K562 (cell line): ENCODE results near the gene NUF2. TPM values are rescaled to one million over a fixed set of nuclear protein-coding genes. Genes with fewer than 3 reads are reported as not detected.

Experiments
- ATAC-seq: fragments of 200-7000 bp; cut with Tn5 transposase; 3 replicates; pipeline ENCODE4 v1.9.1; 2020; ENCODE audit warnings: moderate library complexity
- BruUV-seq: library from RNA; stranded (reverse); fragments of 400-500 nt; replicated peaks from 2 replicates; lab custom pipeline; 2021; lab: Mats Ljungman, UMichigan
- CTCF ChIA-PET: fragments of 300-600 bp; formaldehyde crosslinking; extraction: SDS; loops from one replicate; lab custom pipeline; 2021; ENCODE audit warnings: low intra/inter-chr PET ratio; lab: Yijun Ruan, JAX
- POLR2A ChIA-PET: fragments of 300-600, 350-650 bp; sonication (Branson Sonifier 250); formaldehyde crosslinking; extraction: SDS; loops from one replicate; lab custom pipeline; 2021; ENCODE audit warnings: antibody characterized with exemption, inconsistent platforms; lab: Yijun Ruan, JAX
- DNase-seq, 4 experiments: peaks; one replicate each; pipeline versions ENCODE4 v3.0.0 to v3.0.0-alpha.2; 2011 to 2018; ENCODE audit warnings: low spot score in 3 of 4, mixed read lengths in 3 of 4; ENCODE audit errors: extremely low read depth in 1 of 4
- FAIRE-seq: peaks from 2 replicates; lab custom pipeline; 2011; peaks lifted over from hg19 to GRCh38; lab: Jason Lieb, UNC
- H2AFZ ChIP-seq: 2 replicates; pipeline ENCODE4 v1.6.0; 2011; ENCODE audit warnings: low read depth, low read length, control low read depth, inconsistent platforms
- H3K27ac ChIP-seq: fragments of 200-600 bp; 3 replicates; pipeline ENCODE4 v1.8.0; 2011; ENCODE audit warnings: low read depth, mild to moderate bottlenecking, control low read depth, inconsistent platforms, low read length, moderate library complexity, mixed read lengths; ENCODE audit errors: extremely low read depth
- H3K27me3 ChIP-seq, 2 experiments: fragments of 300-600 bp in 1 of 2; 2 replicates in 1 of 2; 3 replicates in 1 of 2; pipeline versions ENCODE4 v1.6.0 to v1.8.0; 2011; ENCODE audit warnings: inconsistent platforms in 2 of 2, low read length in 2 of 2, mild to moderate bottlenecking in 1 of 2, mixed read lengths in 1 of 2, moderate library complexity in 1 of 2; ENCODE audit not compliant: control insufficient read depth in 2 of 2, insufficient read depth in 2 of 2
- H3K36me3 ChIP-seq: fragments of 300-600 bp; 3 replicates; pipeline ENCODE4 v1.8.0; 2011; ENCODE audit warnings: mild to moderate bottlenecking, low read length, inconsistent platforms; ENCODE audit not compliant: control insufficient read depth, insufficient read depth
- H3K4me1 ChIP-seq, 2 experiments: fragments of 200-600 bp in 1 of 2; replicated peaks in 1 of 2; 2 replicates in 1 of 2; 3 replicates in 1 of 2; pipeline versions ENCODE4 v1.5.1 to v1.8.0; 2011; ENCODE audit warnings: inconsistent platforms in 2 of 2, low read length in 2 of 2, mild to moderate bottlenecking in 1 of 2, mixed read lengths in 1 of 2, moderate library complexity in 1 of 2; ENCODE audit not compliant: control insufficient read depth in 2 of 2, insufficient read depth in 2 of 2
- H3K4me2 ChIP-seq: 2 replicates; pipeline ENCODE4 v1.6.1; 2011; ENCODE audit warnings: low read length, control low read depth, inconsistent platforms, mixed read lengths; ENCODE audit not compliant: insufficient read depth
- H3K4me3 ChIP-seq: fragments of 200-600 bp; sonication (generic), shearing (Covaris generic); 2 replicates; pipeline ENCODE4 v1.5.1; 2016; ENCODE audit warnings: control low read depth, inconsistent platforms
- H3K79me2 ChIP-seq: fragments of 200-600 bp; 3 replicates; pipeline ENCODE4 v1.8.0; 2011; ENCODE audit warnings: low read length, inconsistent platforms; ENCODE audit not compliant: control insufficient read depth, insufficient read depth
- H3K9ac ChIP-seq, 2 experiments: 2 replicates each; pipeline versions ENCODE4 v1.6.0 to v1.6.1; 2011; ENCODE audit warnings: low read depth in 2 of 2, low read length in 2 of 2, control low read depth in 1 of 2, inconsistent platforms in 1 of 2, mild to moderate bottlenecking in 1 of 2, mixed read lengths in 1 of 2; ENCODE audit not compliant: insufficient read depth in 1 of 2
- H3K9me1 ChIP-seq: one replicate; pipeline ENCODE4 v1.6.0; 2011; ENCODE audit warnings: inconsistent platforms, mild to moderate bottlenecking, low read length, moderate library complexity; ENCODE audit not compliant: control insufficient read depth, insufficient read depth
- H3K9me3 ChIP-seq: replicated peaks from 2 replicates; pipeline ENCODE4 v1.5.1; 2011; ENCODE audit warnings: low read depth, low read length, inconsistent platforms; ENCODE audit not compliant: control insufficient read depth, insufficient read depth
- H4K20me1 ChIP-seq: replicated peaks from 2 replicates; pipeline ENCODE4 v1.6.1; 2011; ENCODE audit warnings: low read length, inconsistent platforms, mixed read lengths; ENCODE audit not compliant: control insufficient read depth, insufficient read depth
- BRD9 ChIP-seq: fragments of 450-650 bp; IDR thresholded peaks from 2 replicates; pipeline ENCODE4 v1.6.1; 2018; ENCODE audit warnings: low read depth; ENCODE audit not compliant: partially characterized antibody
- CHCHD3 ChIP-seq: fragments of 250-450 bp; sonication (Bioruptor Pico); IDR thresholded peaks from 2 replicates; pipeline ENCODE4 v2.1.2; 2022; ENCODE audit warnings: mild to moderate bottlenecking
- CXXC5 ChIP-seq: fragments of 250-450 bp; sonication (Bioruptor Pico); IDR thresholded peaks from 2 replicates; pipeline ENCODE4 v1.8.0; 2022; ENCODE audit warnings: inconsistent platforms, mild to moderate bottlenecking, moderate library complexity
- DIDO1 ChIP-seq: fragments of 450-650 bp; IDR thresholded peaks from 2 replicates; pipeline ENCODE4 v1.6.1; 2016; ENCODE audit warnings: low read depth, missing biosample characterization, missing genetic modification characterization
- EP400 ChIP-seq: fragments of 450-650 bp; IDR thresholded peaks from 2 replicates; pipeline ENCODE4 v1.6.1; 2017; ENCODE audit warnings: antibody characterized with exemption, mild to moderate bottlenecking, moderate library complexity
- FOXM1 ChIP-seq, 2 experiments: fragments of 450-650 bp in 1 of 2; sonication (generic) in 1 of 2; formaldehyde crosslinking in 1 of 2; IDR thresholded peaks; 2 replicates each; pipeline versions ENCODE4 v1.6.1 to v1.9.0; 2017 to 2022; ENCODE audit warnings: low read depth in 2 of 2, mild to moderate bottlenecking in 2 of 2, missing genetic modification reagents in 1 of 2, moderate library complexity in 1 of 2
- GTF2A2 ChIP-seq: IDR thresholded peaks from 2 replicates; pipeline ENCODE4 v1.6.1; 2016; ENCODE audit warnings: mild to moderate bottlenecking, missing genetic modification characterization, missing compliant biosample characterization
- MAFF ChIP-seq: IDR thresholded peaks from 2 replicates; pipeline ENCODE4 v1.6.1; 2012; ENCODE audit warnings: low read length, improper control_type of control experiment
- MAZ ChIP-seq, 2 experiments: fragments of 450-650 bp in 1 of 2; sonication (generic) in 1 of 2; formaldehyde crosslinking; IDR thresholded peaks in 1 of 2; conservative IDR thresholded peaks in 1 of 2; 2 replicates each; pipeline versions ENCODE4 v1.4.0 to v1.5.0; 2020; ENCODE audit warnings: mild to moderate bottlenecking in 1 of 2, missing genetic modification reagents in 1 of 2
- MNT ChIP-seq, 2 experiments: fragments of 450-650 bp; conservative IDR thresholded peaks; 2 replicates each; pipeline ENCODE4 v1.6.1; 2017; ENCODE audit warnings: mild to moderate bottlenecking in 2 of 2, moderate library complexity in 2 of 2
- POLR3A ChIP-seq: IDR thresholded peaks from 2 replicates; pipeline ENCODE4 v1.6.1; 2011; ENCODE audit warnings: borderline replicate concordance, mild to moderate bottlenecking, moderate library complexity; ENCODE audit not compliant: insufficient read length, insufficient read depth; ENCODE audit errors: extremely low read depth
- SIN3B ChIP-seq: fragments of 450-650 bp; IDR thresholded peaks from 2 replicates; pipeline ENCODE4 v1.6.1; 2017; ENCODE audit warnings: low read depth, mild to moderate bottlenecking, moderate library complexity
- TAF1 ChIP-seq: IDR thresholded peaks from 2 replicates; pipeline ENCODE4 v1.6.1; 2011; ENCODE audit warnings: mild to moderate bottlenecking, low read length, moderate library complexity; ENCODE audit not compliant: insufficient read depth, control insufficient read depth, severe bottlenecking; ENCODE audit errors: extremely low read depth
- UBTF ChIP-seq, 2 experiments: IDR thresholded peaks; 2 replicates each; pipeline ENCODE4 v1.6.1; 2012; ENCODE audit warnings: improper control_type of control experiment in 2 of 2, low read depth in 2 of 2, low read length in 2 of 2, borderline replicate concordance in 1 of 2
- ZNF561 ChIP-seq: fragments of 450-650 bp; formaldehyde crosslinking; conservative IDR thresholded peaks from 2 replicates; pipeline ENCODE4 v1.4.0; 2020; ENCODE audit warnings: mild to moderate bottlenecking, moderate library complexity
- ZNF76 ChIP-seq: fragments of 250-450 bp; sonication (Bioruptor Pico); IDR thresholded peaks from 2 replicates; pipeline ENCODE4 v1.4.0; 2020; ENCODE audit warnings: mild to moderate bottlenecking, moderate library complexity, borderline replicate concordance
- WGBS: fragments of 100-300 bp; shearing (Covaris generic); methylation state at CpG from one replicate; pipeline ENCODE4 v1.1.6; 2016; ENCODE audit warnings: low coverage, mixed read lengths; ENCODE audit not compliant: insufficient coverage; ENCODE audit errors: missing lambda C conversion rate; 5-methylcytosine and 5-hydroxymethylcytosine counted together
- in situ Hi-C: fragments of 300-500 bp; cut with MboI; formaldehyde crosslinking; loops from 4 replicates; pipeline ENCODE4 v1.15.0; 2018; ENCODE audit warnings: inconsistent platforms, mixed read lengths
- intact Hi-C: fragments of 100-400 bp; cut with micrococcal nuclease; formaldehyde crosslinking; loops from 2 replicates; pipeline ENCODE4 v1.14.2; 2022
- polyA plus RNA-seq, 8 experiments: library from polyadenylated mRNA; depleted of rRNA in 4 of 8; stranded (reverse) in 5 of 8; unstranded in 3 of 8; fragments of >200 nt; fragmentation: Nextera tagmentation in 2 of 8; fragmentation: Illumina TruSeq in 1 of 8; extraction: Ambion mirVana in 2 of 8; extraction: Trizol in 1 of 8; gene quantifications; 2 replicates each; pipeline versions ENCODE4 v1.2.1 to v1.2.3, GENCODE V29; 2011 to 2014; ENCODE audit warnings: inconsistent platforms in 1 of 8, missing spikeins in 1 of 8
- total RNA-seq, 7 experiments: library from RNA; depleted of rRNA in 6 of 7; stranded (reverse); fragments of >200 nt in 6 of 7; fragmentation: Illumina TruSeq in 2 of 7; extraction: Trizol in 2 of 7; gene quantifications; 2 replicates each; pipeline versions ENCODE4 v1.2.1 to v1.2.3, GENCODE V29; 2011 to 2021; ENCODE audit warnings: low replicate concordance in 1 of 7

NUF2 gene
- total and polyA plus RNA-seq, 9 of the 15 experiments (the other 6 are each of a cell fraction or from before 2014, with no cell fraction given) = 42.5 to 90.0 (median 60.3) TPM

GRCh38 chr1:163305441-163305840, 16.3 kb upstream of the NUF2 start (continued):
- TF ChIP-seq UBTF (IDR thresholded peaks at IDR 0.05; ENCODE audit: borderline replicate concordance in 1 of 2, low read depth in 2 of 2, low read length in 2 of 2) = no peak

- H3K27me3 ChIP-seq = no peaks in the 10 kb centered on the region
- no peaks in the 10 kb centered on the region for H3K9me3 ChIP-seq
- ATAC-seq = no peak
- FAIRE-seq = no peak
- in situ Hi-C loops (loop anchor here (5.0 kb wide), 1 partner anchor 450 kb away; no protein-coding TSS in a partner anchor), intact Hi-C loops (no loop called here)
- no TSS peak for BruUV-seq
- no peaks in the 10 kb centered on the region for H4K20me1 ChIP-seq
- H3K9ac ChIP-seq = no peak overlapping the region
- DNase-seq = no peak
- H3K4me1 ChIP-seq = no peaks in the 10 kb centered on the region
- no peaks in the 10 kb centered on the region for H3K36me3 ChIP-seq
- no peaks in the 10 kb centered on the region for H3K79me2 ChIP-seq
- ChIA-PET CTCF (no interaction called here), POLR2A (no interaction called here)
- 79% methylated on average over 5 of the region's 5 CpGs for WGBS
- H2AFZ ChIP-seq = no peak overlapping the region
- no peak overlapping the region for H3K27ac ChIP-seq
- H3K9me1 ChIP-seq = no peaks in the 10 kb centered on the region
- H3K4me2 ChIP-seq = no peak overlapping the region
- no peak overlapping the region for H3K4me3 ChIP-seq
- TF ChIP-seq EP400 (no peak), GTF2A2 (tag) (no peak), SIN3B (no peak), POLR3A (no peak), ZNF76 (no peak), ZNF561 (no peak), TAF1 (no peak), MAFF (no peak), CXXC5 (CRISPR knock-in tag) (no peak), FOXM1 (IDR thresholded peaks at IDR 0.05; ENCODE audit: low read depth) (no peak), FOXM1 (CRISPR knock-in tag; IDR thresholded peaks at IDR 0.05; ENCODE audit: low read depth) (no peak), MNT (conservative IDR thresholded peaks at IDR 0.05) (no peak), CHCHD3 (CRISPR knock-in tag) (no peak), BRD9 (no peak), DIDO1 (no peak), MAZ (CRISPR knock-in tag; conservative IDR thresholded peaks at IDR 0.05 in 1 of 2, IDR thresholded peaks at IDR 0.05 in 1 of 2) (no peak)
Measured at GRCh38 chr1:163307479-163308171, 14.1 kb upstream of the NUF2 start.
